HG02610 (cell line): ENCODE measurements around the gene GATA2.

Experiments used
- ATAC-seq: cut with Tn5 transposase; IDR thresholded peaks from one replicate; pipeline ENCODE4 v1.9.1; 2021; ENCODE audit warnings: mild to moderate bottlenecking, moderate library complexity; ENCODE audit not compliant: unreplicated experiment

Gene GATA2

GRCh38 chr3:128436214-128436613 lies 56.8 kb downstream of the GATA2 start:
- no peak for ATAC-seq

GRCh38 chr3:128435561-128435960 lies 57.4 kb downstream of the GATA2 start:
- ATAC-seq = no peak

GRCh38 chr3:128435058-128435457 lies 57.9 kb downstream of the GATA2 start:
- no peak for ATAC-seq

GRCh38 chr3:128434524-128434923 lies 58.5 kb downstream of the GATA2 start:
- no peak for ATAC-seq

GRCh38 chr3:128433837-128434165 lies 59.2 kb downstream of the GATA2 start:
- ATAC-seq = no peak

GRCh38 chr3:128432971-128433836 lies 59.8 kb downstream of the GATA2 start:
- no peak for ATAC-seq

- ATAC-seq = no peak
Observed at GRCh38 chr3:128432301-128432970, 60.6 kb downstream of the GATA2 start.

GRCh38 chr3:128431803-128432300 lies 61.1 kb downstream of the GATA2 start:
- ATAC-seq = no peak

- no peak for ATAC-seq
Observed at GRCh38 chr3:128430731-128431130, 62.3 kb downstream of the GATA2 start.

GRCh38 chr3:128430301-128430700 lies 62.7 kb downstream of the GATA2 start:
- no peak for ATAC-seq

- ATAC-seq = no peak
Observed at GRCh38 chr3:128429751-128430150, 63.2 kb downstream of the GATA2 start.
